Measurements from ENCODE around the gene SLCO2B1. TPM values are rescaled to one million over a fixed set of nuclear protein-coding genes. Genes with fewer than 3 reads are reported as not detected.

SLCO2B1 gene
- total RNA-seq, 4 donors from 2014 or later: 1.9 to 17.6 (median 5.0) TPM

DNA sequence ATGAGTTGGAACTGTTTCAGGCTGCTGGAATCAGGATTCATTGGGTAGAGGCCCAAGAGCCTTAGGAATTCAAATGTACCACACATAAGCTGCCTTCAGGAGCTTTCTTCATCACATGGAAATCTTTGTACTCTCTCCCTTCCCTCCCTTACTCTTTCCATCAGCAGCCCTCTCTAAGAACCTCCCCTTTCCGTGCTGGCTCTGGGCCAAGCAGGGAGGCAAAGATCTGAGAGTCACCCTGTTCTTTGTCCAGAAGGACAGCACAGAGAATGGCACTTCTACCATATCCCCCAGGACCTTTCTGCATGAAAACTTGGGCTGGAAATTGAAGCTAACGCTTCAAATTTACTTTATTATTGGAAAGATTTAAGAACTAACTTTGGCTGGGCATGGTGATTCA, 69.0 kb downstream of the SLCO2B1 start:
- intact Hi-C loops (cut with DNase I; ENCODE audit: low total_unique reads) (no loop called here), in situ Hi-C loops (cut with MboI; ENCODE audit: low sequenced_read_pairs in 4 of 4) (no loop called here)
- Histone ChIP-seq H3K27ac (no peak overlapping the region), H3K4me3 (no peak overlapping the region), H3K9me3 (no peaks in the 10 kb centered on the region), H3K36me3 (no peaks in the 10 kb centered on the region), H3K27me3 (no peaks in the 10 kb centered on the region), H3K4me1 (no peaks in the 10 kb centered on the region)
- ATAC-seq (no peak), DNase-seq (no peak)
- TF ChIP-seq CTCF (IDR thresholded peaks at IDR 0.05 in 4 of 5, conservative IDR thresholded peaks at IDR 0.05 in 1 of 5): no peak
- no peak for TF ChIP-seq POLR2A (IDR thresholded peaks at IDR 0.05)

- no peak for ATAC-seq
- Histone ChIP-seq H3K4me1 (no peaks in the 10 kb centered on the region), H3K4me3 (no peak overlapping the region), H3K36me3 (no peaks in the 10 kb centered on the region), H3K27me3 (no peaks in the 10 kb centered on the region), H3K27ac (no peak overlapping the region), H3K9me3 (no peaks in the 10 kb centered on the region)
- intact Hi-C loops (cut with DNase I; ENCODE audit: low total_unique reads): no loop called here
- no peak for TF ChIP-seq POLR2A (IDR thresholded peaks at IDR 0.05)
- no peak for DNase-seq
- in situ Hi-C loops (cut with MboI; ENCODE audit: low sequenced_read_pairs in 4 of 4): no loop called here
These were observed 73.2 kb downstream of the SLCO2B1 start for GRCh38 chr11:75223954-75224643.

- Histone ChIP-seq H3K36me3 (no peaks in the 10 kb centered on the region), H3K4me3 (no peak overlapping the region), H3K4me1 (no peaks in the 10 kb centered on the region), H3K27ac (no peak overlapping the region), H3K9me3 (no peaks in the 10 kb centered on the region), H3K27me3 (no peaks in the 10 kb centered on the region)
- in situ Hi-C loops (cut with MboI; ENCODE audit: low sequenced_read_pairs in 4 of 4) (loop anchor here in 1 of 4 donors (25.0 kb wide), 1 partner anchor 288 kb away; the partner anchor contains the start of genes SPCS2 and XRRA1), intact Hi-C loops (cut with DNase I; ENCODE audit: low total_unique reads) (no loop called here)
- TF ChIP-seq POLR2A (IDR thresholded peaks at IDR 0.05) (no peak), CTCF (IDR thresholded peaks at IDR 0.05 in 4 of 5, conservative IDR thresholded peaks at IDR 0.05 in 1 of 5) (no peak)
- ATAC-seq (no peak), DNase-seq (no peak)
These were observed 74.9 kb downstream of the SLCO2B1 start for GRCh38 chr11:75225794-75226193.

GRCh38 chr11:75229466-75229865, 78.6 kb downstream of the SLCO2B1 start:
- Histone ChIP-seq H3K4me3 (no peak overlapping the region), H3K36me3 (no peaks in the 10 kb centered on the region), H3K9me3 (no peaks in the 10 kb centered on the region), H3K27me3 (no peaks in the 10 kb centered on the region), H3K4me1 (no peaks in the 10 kb centered on the region), H3K27ac (no peak overlapping the region)
- no peak for TF ChIP-seq POLR2A (IDR thresholded peaks at IDR 0.05)
- TF ChIP-seq CTCF (IDR thresholded peaks at IDR 0.05 in 4 of 5, conservative IDR thresholded peaks at IDR 0.05 in 1 of 5): no peak
- DNase-seq: no peak
- ATAC-seq: no peak
- intact Hi-C loops (cut with DNase I; ENCODE audit: low total_unique reads) (no loop called here), in situ Hi-C loops (cut with MboI; ENCODE audit: low sequenced_read_pairs in 4 of 4) (loop anchor here in 1 of 4 donors (25.0 kb wide), 1 partner anchor 292 kb away; the partner anchor contains the start of genes SPCS2 and XRRA1)

DNA sequence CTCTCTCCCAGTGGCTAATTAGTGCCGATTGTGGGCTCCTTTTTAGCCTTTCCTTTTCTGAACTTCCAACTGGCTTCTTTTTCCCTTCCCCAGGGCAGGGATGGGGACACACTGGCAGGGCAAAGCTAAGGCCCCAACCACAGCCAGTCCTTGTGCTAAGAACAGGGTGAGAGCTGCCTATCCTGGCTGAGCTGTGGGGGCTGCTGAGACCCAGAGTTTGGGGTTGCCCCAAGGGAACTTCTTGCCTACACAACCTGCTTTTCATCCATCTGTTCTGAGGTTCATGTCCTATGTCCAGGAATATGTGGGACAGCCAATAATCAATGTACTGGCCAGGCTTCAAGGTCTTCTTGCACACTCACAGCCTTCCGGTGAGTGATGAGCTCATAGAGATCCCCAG, 79.7 kb downstream of the SLCO2B1 start:
- no peak for TF ChIP-seq CTCF (IDR thresholded peaks at IDR 0.05 in 4 of 5, conservative IDR thresholded peaks at IDR 0.05 in 1 of 5)
- no peak for TF ChIP-seq POLR2A (IDR thresholded peaks at IDR 0.05)
- Histone ChIP-seq H3K9me3 (no peaks in the 10 kb centered on the region), H3K27me3 (no peaks in the 10 kb centered on the region), H3K36me3 (no peaks in the 10 kb centered on the region), H3K27ac (no peak overlapping the region), H3K4me3 (no peak overlapping the region), H3K4me1 (no peaks in the 10 kb centered on the region)
- no peak for DNase-seq
- ATAC-seq: no peak
- intact Hi-C loops (cut with DNase I; ENCODE audit: low total_unique reads) (no loop called here), in situ Hi-C loops (cut with MboI; ENCODE audit: low sequenced_read_pairs in 4 of 4) (loop anchor here in 1 of 4 donors (25.0 kb wide), 1 partner anchor 293 kb away; the partner anchor contains the start of genes SPCS2 and XRRA1)

Measured in gastrocnemius medialis (tissue), 4 donors.